HS-27A (cell line): ENCODE measurements around the gene OPCML.

Source experiments
- DNase-seq: peaks from one replicate; pipeline ENCODE4 v3.0.0-alpha.2; 2012; ENCODE audit warnings: low read depth, missing footprints

Gene OPCML

DNA sequence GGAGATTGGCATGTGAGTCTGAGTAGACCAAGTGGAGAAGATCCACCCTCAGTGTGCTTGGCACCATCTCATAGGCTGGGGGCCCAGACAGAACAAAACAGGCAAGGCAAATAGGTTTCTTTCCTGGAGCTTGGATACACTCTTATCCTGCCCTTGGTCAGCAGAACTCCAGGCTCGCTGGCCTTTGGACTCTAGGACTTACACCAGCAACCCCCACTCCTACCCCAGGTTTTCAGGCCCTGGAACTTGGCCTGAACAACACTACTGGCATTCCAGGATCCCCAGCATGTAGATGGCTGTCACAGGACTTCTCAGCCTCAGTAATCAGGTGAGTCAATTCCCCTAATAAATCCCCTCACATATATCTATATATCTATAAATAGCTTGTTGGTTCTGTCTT is 637.7 kb downstream of the OPCML start:
- no peak for DNase-seq

- DNase-seq: no peak
Observed at GRCh38 chr11:132892876-132893275, 639.4 kb downstream of the OPCML start.

GRCh38 chr11:132888226-132888625 is 644.1 kb downstream of the OPCML start:
- DNase-seq: no peak

DNA sequence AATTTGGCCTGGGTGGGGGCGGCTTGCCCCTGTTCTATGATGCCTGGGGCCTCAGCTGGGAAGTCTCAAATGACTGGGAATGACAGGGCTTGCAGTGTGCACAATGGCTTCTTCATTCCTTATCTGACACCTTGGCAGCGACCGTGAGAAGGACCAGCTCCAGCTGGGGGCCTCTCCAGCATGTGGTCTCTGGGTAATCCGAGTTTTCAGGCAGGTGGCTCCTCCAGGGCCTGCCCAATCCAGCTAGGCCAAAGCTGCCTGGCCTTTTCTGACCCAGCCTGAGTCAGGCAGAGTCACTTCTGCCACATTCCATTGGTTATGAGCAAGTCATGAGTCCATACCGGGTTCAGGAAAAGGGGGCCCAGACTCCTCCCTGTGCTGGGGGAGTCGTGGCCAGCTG is 646.0 kb downstream of the OPCML start:
- no peak for DNase-seq

DNA sequence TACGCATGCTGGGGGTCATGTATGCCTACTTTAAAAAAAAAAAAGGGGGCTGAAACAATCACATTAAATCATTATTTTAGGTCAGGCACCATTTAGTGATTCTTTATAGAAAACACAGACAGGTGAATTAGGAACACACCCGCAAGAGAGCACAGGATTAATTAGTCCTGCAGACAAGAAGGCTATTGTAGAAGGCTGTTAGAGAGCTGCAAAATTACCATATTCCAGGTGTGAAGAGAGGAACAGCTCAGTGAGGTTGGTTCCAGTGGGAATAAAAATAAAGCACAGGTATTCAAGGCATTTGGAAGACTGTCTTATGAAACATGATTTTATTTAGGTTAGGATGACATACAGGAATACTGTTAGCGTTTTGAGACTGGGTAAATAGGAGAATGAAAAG is 649.1 kb downstream of the OPCML start:
- no peak for DNase-seq

- DNase-seq: no peak
Observed at GRCh38 chr11:132881622-132882021, 650.7 kb downstream of the OPCML start.

- DNase-seq: no peak
Observed at GRCh38 chr11:132878111-132878510, 654.2 kb downstream of the OPCML start.

DNA sequence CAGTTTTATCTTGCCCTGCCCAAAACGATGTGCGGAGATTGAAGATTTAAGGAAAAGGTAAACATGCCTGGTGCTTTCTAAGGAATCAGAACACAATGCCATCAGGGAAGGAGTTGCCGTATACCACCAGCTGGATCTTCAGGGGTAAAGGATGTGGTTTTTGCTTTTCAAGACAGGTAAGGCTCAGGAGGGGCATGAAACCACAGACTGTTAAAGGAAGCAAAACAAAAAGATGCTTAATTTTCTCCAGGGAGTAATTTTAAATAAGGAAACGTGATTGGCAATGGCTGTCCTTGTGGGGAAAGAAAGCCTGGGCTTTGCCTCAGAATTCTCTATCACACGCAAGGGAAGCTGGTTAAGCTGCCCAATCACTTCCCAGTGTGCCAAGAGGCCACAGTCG is 655.6 kb downstream of the OPCML start:
- DNase-seq: no peak

DNA sequence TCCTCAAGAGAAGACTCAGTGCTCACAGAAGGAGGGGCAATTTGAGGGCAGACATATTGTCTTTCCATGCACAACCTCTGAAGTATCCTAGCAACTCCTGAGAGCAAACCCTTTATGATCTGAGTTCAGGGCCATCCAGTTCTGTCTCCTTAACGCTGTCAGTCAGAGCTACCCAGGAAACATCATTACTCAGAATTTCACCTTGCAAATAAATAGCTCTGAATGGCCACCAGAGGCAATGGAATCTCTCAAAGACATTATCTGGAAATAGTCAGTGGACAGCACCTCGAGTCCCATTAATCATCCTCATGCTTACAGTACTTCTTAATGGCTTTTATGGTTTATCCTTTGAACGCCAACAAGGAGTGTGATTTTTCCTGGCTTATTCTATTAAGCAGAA is 656.1 kb downstream of the OPCML start:
- DNase-seq: no peak

- no peak for DNase-seq
Observed at GRCh38 chr11:132874638-132875037, 657.7 kb downstream of the OPCML start.

GRCh38 chr11:132873841-132874240 is 658.5 kb downstream of the OPCML start:
- DNase-seq: no peak

- no peak for DNase-seq
Observed at GRCh38 chr11:132872211-132872610, 660.1 kb downstream of the OPCML start.

- DNase-seq: no peak
Observed at GRCh38 chr11:132866783-132867545, 665.3 kb downstream of the OPCML start.

DNA sequence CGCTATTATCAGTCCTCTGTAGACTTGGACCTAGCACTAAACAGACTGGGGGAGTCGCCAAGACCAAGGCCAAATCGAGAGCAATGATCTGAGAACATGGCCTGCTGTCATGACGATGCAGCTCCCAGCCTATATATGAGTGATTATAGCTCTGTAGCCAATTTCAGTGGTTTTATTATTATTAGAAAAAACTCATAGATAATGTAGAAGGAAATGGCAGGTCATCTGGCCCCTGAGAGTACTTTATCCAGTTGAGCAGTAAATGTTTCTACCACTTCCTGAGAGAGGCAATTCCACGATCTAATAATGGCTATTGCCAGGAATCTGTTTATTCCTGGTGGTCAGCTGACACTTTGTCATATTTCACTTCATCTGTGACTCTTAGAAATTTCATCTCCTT is 666.7 kb downstream of the OPCML start:
- DNase-seq: no peak

- DNase-seq: no peak
Observed at GRCh38 chr11:132864811-132865576, 667.3 kb downstream of the OPCML start.

DNA sequence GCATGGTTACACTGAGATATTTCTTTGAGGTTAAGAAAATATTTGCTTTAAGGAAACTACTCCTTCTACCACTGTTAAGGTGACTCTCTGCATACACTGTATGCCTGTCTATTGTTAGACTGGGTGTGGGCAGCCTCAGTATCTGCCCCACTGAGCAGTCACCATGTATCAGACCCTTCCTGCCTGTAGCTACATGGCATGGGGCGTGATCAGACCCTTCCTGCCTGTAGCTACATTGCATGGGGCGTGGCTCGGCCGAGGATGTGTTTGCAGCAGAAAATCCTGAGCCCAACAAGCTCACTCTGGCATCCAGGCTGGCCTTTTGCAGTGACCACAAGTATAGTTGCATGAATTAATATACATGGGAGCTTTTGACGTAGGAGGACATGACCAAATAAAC is 669.4 kb downstream of the OPCML start:
- DNase-seq: no peak

GRCh38 chr11:132862137-132862536 is 670.2 kb downstream of the OPCML start:
- DNase-seq: no peak

DNA sequence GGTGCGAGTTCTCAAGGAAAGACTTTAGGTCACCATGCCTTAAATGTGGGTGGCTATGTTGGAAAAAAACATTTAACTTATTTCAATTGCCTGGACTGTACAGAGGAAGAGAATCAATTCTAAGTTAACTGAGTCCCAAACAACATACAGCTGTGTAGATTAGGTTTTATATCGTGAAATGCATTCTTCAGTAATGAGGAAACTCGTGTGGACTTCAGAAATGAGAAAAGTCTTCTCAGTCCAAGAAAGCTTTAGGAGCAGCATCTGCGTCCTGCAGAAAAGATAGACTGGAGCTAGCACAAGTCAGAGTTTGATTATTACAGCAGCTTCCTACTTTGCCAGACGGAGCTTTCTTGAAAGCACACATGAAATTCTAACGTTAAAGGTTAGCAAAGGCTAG is 673.0 kb downstream of the OPCML start:
- no peak for DNase-seq

- no peak for DNase-seq
Observed at GRCh38 chr11:132858223-132858622, 674.1 kb downstream of the OPCML start.

GRCh38 chr11:132856032-132856431 is 676.3 kb downstream of the OPCML start:
- DNase-seq: no peak

DNA sequence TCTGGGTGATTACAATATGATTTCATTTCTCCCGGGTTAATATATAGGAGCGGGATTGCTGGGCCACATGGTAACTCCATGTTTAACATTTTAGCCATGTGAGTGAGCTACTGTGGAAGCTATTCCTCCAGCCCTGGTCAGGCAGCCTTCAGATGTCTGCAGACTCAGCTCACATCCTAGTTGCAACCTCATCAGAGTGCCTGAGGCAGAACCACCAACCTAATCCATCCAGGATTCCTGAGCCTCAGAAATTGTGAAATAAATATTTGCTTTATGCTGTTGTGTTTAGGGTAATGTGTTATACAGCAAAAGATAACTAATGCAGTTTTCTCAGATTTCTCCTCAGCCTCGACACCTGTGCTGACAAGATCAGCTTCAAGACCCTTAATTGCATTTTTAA is 676.8 kb downstream of the OPCML start:
- DNase-seq: no peak

DNA sequence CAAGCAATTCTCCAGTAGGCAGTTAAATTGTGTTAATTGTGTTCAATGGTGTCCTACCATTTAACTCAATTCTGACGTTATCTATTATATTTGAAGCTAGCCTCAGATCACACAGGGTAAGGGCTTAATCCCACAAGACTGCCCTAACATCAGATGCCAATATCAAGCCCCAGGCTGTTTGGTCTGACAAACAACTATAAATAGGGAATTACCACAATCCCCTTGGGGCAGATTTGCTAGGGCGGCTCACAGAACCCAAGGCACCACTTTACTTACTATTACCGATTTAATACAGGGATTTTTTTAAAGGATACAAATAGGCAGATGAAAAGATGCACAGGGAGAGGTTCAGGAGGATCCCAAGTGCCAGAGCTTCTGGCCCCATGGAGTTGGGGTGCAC is 678.4 kb downstream of the OPCML start:
- DNase-seq: no peak

DNA sequence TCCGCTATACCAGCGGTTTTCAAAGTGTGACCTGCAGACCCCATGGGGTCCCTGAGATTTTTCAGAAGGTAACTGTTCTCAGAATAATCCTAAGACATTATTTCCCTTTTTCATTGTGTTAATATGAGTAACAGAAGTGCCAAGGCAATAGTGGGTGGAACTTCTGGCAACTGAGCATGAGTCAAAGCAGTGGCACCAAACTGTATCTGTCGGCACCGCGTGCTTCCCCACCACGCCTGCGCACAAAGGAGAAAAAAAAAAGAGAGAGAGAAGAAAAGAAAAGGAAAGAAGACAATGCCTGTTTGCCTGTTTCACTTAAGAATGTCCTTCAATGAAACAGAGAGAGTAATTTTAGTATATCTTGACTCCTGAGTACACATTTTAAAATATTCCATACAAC is 679.9 kb downstream of the OPCML start:
- no peak for DNase-seq

GRCh38 chr11:132851247-132851646 is 681.1 kb downstream of the OPCML start:
- DNase-seq: no peak
